H9 (cell line): ENCODE data around the gene IFNA4. TPM values are rescaled to one million over a fixed set of nuclear protein-coding genes. Genes with fewer than 3 reads are reported as not detected.

ENCODE experiments used
- DNase-seq: peaks from one replicate; pipeline ENCODE4 v3.0.0-alpha.2; 2017
- H2AFZ ChIP-seq: one replicate; pipeline ENCODE4 v1.6.1; 2013; ENCODE audit warnings: mild to moderate bottlenecking, low read length, control low read depth, moderate library complexity
- H2AK5ac ChIP-seq: 2 replicates; pipeline ENCODE4 v1.6.1; 2013; ENCODE audit warnings: low read length, control low read depth, mixed read lengths; ENCODE audit not compliant: insufficient read length
- H2BK120ac ChIP-seq: one replicate; pipeline ENCODE4 v1.6.1; 2013; ENCODE audit warnings: low read depth, mild to moderate bottlenecking, low read length, control low read depth, inconsistent platforms; ENCODE audit not compliant: poor library complexity, severe bottlenecking
- H2BK12ac ChIP-seq: 2 replicates; pipeline ENCODE4 v1.6.1; 2013; ENCODE audit warnings: low read length, control low read depth, mixed read lengths, low read depth; ENCODE audit not compliant: insufficient read length
- H2BK15ac ChIP-seq: 2 replicates; pipeline ENCODE4 v1.6.1; 2013; ENCODE audit warnings: low read depth, low read length, control low read depth
- H2BK20ac ChIP-seq: one replicate; pipeline ENCODE4 v1.6.1; 2013; ENCODE audit warnings: low read depth, mild to moderate bottlenecking, low read length, control low read depth, inconsistent platforms; ENCODE audit not compliant: poor library complexity, severe bottlenecking
- H2BK5ac ChIP-seq: 2 replicates; pipeline ENCODE4 v1.6.1; 2013; ENCODE audit warnings: low read length, control low read depth, mixed read lengths; ENCODE audit not compliant: insufficient read length
- H3K14ac ChIP-seq: 2 replicates; pipeline ENCODE4 v1.6.1; 2013; ENCODE audit warnings: low read length, control low read depth; ENCODE audit not compliant: insufficient read depth
- H3K18ac ChIP-seq: 2 replicates; pipeline ENCODE4 v1.6.1; 2013; ENCODE audit warnings: low read depth, mild to moderate bottlenecking, mixed read lengths, low read length, control low read depth; ENCODE audit not compliant: insufficient read length
- H3K23ac ChIP-seq: 2 replicates; pipeline ENCODE4 v1.6.1; 2013; ENCODE audit warnings: low read length, control low read depth, mixed read lengths, low read depth; ENCODE audit not compliant: insufficient read length
- H3K23me2 ChIP-seq: 2 replicates; pipeline ENCODE4 v1.6.1; 2013; ENCODE audit warnings: low read depth, mild to moderate bottlenecking, mixed read lengths, low read length, control low read depth; ENCODE audit not compliant: insufficient read length, poor library complexity, severe bottlenecking
- H3K27ac ChIP-seq: 2 replicates; pipeline ENCODE4 v1.5.1; 2013; ENCODE audit warnings: low read length, control low read depth, mixed read lengths, low read depth; ENCODE audit not compliant: insufficient read length
- H3K27me3 ChIP-seq: 2 replicates; pipeline ENCODE4 v1.6.1; 2013; ENCODE audit warnings: low read length, control low read depth, inconsistent platforms; ENCODE audit not compliant: insufficient read depth
- H3K4ac ChIP-seq: 2 replicates; pipeline ENCODE4 v1.6.1; 2013; ENCODE audit warnings: low read depth, mild to moderate bottlenecking, control low read depth, inconsistent platforms, low read length, moderate library complexity
- H3K4me1 ChIP-seq: 2 replicates; pipeline ENCODE4 v1.6.1; 2013; ENCODE audit warnings: low read length, control low read depth, inconsistent platforms; ENCODE audit not compliant: insufficient read depth
- H3K4me2 ChIP-seq: 2 replicates; pipeline ENCODE4 v1.6.1; 2013; ENCODE audit warnings: low read length, control low read depth, mixed read lengths; ENCODE audit not compliant: insufficient read length, insufficient read depth
- H3K56ac ChIP-seq: 2 replicates; pipeline ENCODE4 v1.6.1; 2013; ENCODE audit warnings: low read depth, mild to moderate bottlenecking, mixed read lengths, low read length, control low read depth; ENCODE audit not compliant: insufficient read length
- H3K79me1 ChIP-seq: 2 replicates; pipeline ENCODE4 v1.6.1; 2013; ENCODE audit warnings: low read depth, mild to moderate bottlenecking, moderate library complexity, low read length, control low read depth, inconsistent platforms; ENCODE audit not compliant: insufficient read depth, poor library complexity, severe bottlenecking
- H3K79me2 ChIP-seq: 2 replicates; pipeline ENCODE4 v1.6.1; 2013; ENCODE audit warnings: low read length, control low read depth, inconsistent platforms; ENCODE audit not compliant: insufficient read depth
- H3K9ac ChIP-seq: 2 replicates; pipeline ENCODE4 v1.6.1; 2013; ENCODE audit warnings: low read length, control low read depth, mixed read lengths; ENCODE audit not compliant: insufficient read length; ENCODE audit errors: extremely low read depth
- H3K9me3 ChIP-seq: one replicate; pipeline ENCODE4 v1.6.1; 2013; ENCODE audit warnings: low read depth, low read length, inconsistent platforms; ENCODE audit not compliant: control insufficient read depth
- H3T11ph ChIP-seq: one replicate; pipeline ENCODE4 v1.6.1; 2013; ENCODE audit warnings: mild to moderate bottlenecking, low read length, control low read depth, inconsistent platforms
- H4K20me1 ChIP-seq: one replicate; pipeline ENCODE4 v1.6.1; 2013; ENCODE audit not compliant: control insufficient read depth, insufficient read length, insufficient read depth
- H4K5ac ChIP-seq: 2 replicates; pipeline ENCODE4 v1.6.1; 2013; ENCODE audit warnings: low read depth, mild to moderate bottlenecking, mixed read lengths, low read length, control low read depth; ENCODE audit not compliant: insufficient read length
- H4K8ac ChIP-seq: replicated peaks from 2 replicates; pipeline ENCODE4 v1.6.1; 2013; ENCODE audit warnings: low read length, control low read depth, mixed read lengths, low read depth; ENCODE audit not compliant: insufficient read length
- H4K91ac ChIP-seq: 2 replicates; pipeline ENCODE4 v1.6.1; 2013; ENCODE audit warnings: low read depth, mild to moderate bottlenecking, moderate library complexity, mixed read lengths, low read length, control low read depth; ENCODE audit not compliant: insufficient read length
- H3K27ac Mint-ChIP-seq, 3 experiments: 2 replicates in 2 of 3; 3 replicates in 1 of 3; pipeline ENCODE4 v1.8.0; 2020 to 2021; ENCODE audit warnings: mixed read lengths in 3 of 3, mild to moderate bottlenecking in 1 of 3, moderate library complexity in 1 of 3
- H3K27me3 Mint-ChIP-seq: 2 replicates; pipeline ENCODE4 v1.8.0; 2021; ENCODE audit warnings: low read depth, mild to moderate bottlenecking, moderate library complexity, mixed read lengths
- H3K36me3 Mint-ChIP-seq, 3 experiments: 2 replicates in 2 of 3; 3 replicates in 1 of 3; pipeline ENCODE4 v1.8.0; 2020 to 2021; ENCODE audit warnings: low read depth in 3 of 3, mixed read lengths in 3 of 3; ENCODE audit not compliant: insufficient read depth in 1 of 3
- H3K4me1 Mint-ChIP-seq, 2 experiments: 2 replicates each; pipeline ENCODE4 v1.8.0; 2020; ENCODE audit warnings: mixed read lengths in 2 of 2
- H3K4me3 Mint-ChIP-seq, 2 experiments: 2 replicates in 1 of 2; 3 replicates in 1 of 2; pipeline ENCODE4 v1.8.0; 2020 to 2021; ENCODE audit warnings: mild to moderate bottlenecking in 2 of 2, mixed read lengths in 2 of 2, moderate library complexity in 1 of 2
- H3K9me3 Mint-ChIP-seq, 2 experiments: 2 replicates in 1 of 2; 3 replicates in 1 of 2; pipeline ENCODE4 v1.8.0; 2020; ENCODE audit warnings: mild to moderate bottlenecking in 2 of 2, mixed read lengths in 2 of 2, moderate library complexity in 1 of 2
- WGBS: extraction: QIAGEN DNeasy Blood & Tissue Kit; methylation state at CpG from one replicate; pipeline ENCODE4 v1.1.7; 2013; ENCODE audit warnings: missing lambda C conversion rate, low lambda C conversion rate, mixed read lengths; ENCODE audit not compliant: insufficient read length; ENCODE audit errors: extremely low coverage; 5-methylcytosine and 5-hydroxymethylcytosine counted together
- total RNA-seq: library from RNA; stranded (reverse); gene quantifications from 2 replicates; pipeline ENCODE4 v1.2.1, GENCODE V29; 2021
- TF ChIP-seq, protein P1 (sequence below): fragments of 200-600 bp; sonication (generic); conservative IDR thresholded peaks from 3 replicates; pipeline ENCODE4 v1.8.0; 2021; ENCODE audit warnings: antibody characterized with exemption, mild to moderate bottlenecking

Gene IFNA4
- total RNA-seq, 1 experiment from 2014 or later: not detected

DNA sequence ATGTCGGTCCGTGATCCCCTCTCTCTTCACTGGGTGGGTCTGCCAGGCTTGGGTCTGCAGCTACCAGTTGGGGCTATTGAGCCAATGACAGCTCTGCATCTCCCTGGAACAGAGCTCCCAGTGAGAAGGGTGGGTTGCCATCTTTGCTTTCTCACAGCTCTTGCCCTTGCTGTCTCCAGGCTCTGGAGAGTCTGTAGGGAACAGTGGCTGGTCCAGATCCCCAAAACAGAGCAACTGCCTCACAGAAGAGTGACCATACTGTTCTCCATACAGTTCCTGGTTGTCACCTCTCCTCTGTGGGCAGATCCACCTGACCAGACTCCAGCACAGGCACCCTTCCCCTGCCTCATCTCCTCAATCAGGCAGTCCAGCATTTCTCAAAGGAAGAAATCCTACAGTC is 45.9 kb upstream of the IFNA4 start:
- H3K27ac ChIP-seq: no peak overlapping the region
- no peaks in the 10 kb centered on the region for H3K23me2 ChIP-seq
- H3K18ac ChIP-seq: no peak overlapping the region
- WGBS: no CpG with 5 or more reads among the region's 2 CpGs
- no peak overlapping the region for H4K8ac ChIP-seq
- H3K4me2 ChIP-seq: no peak overlapping the region
- Mint-ChIP-seq H3K4me3 (no peak overlapping the region), H3K36me3 (no peaks in the 10 kb centered on the region), H3K9me3 (no peaks in the 10 kb centered on the region), H3K4me1 (no peaks in the 10 kb centered on the region; a peak in 1 of 4 replicates), H3K27me3 (peaks cover 12% of the 10 kb centered on the region), H3K27ac (no peak overlapping the region)
- no peaks in the 10 kb centered on the region for H3K79me1 ChIP-seq
- no peak overlapping the region for H3K23ac ChIP-seq
- H3K56ac ChIP-seq: no peak overlapping the region
- H2BK12ac ChIP-seq: no peak overlapping the region
- H2AFZ ChIP-seq: no peak overlapping the region
- no peaks in the 10 kb centered on the region for H3K27me3 ChIP-seq
- no peak overlapping the region for H3K14ac ChIP-seq
- no peak overlapping the region for H3K9ac ChIP-seq
- TF ChIP-seq, protein P1, sequence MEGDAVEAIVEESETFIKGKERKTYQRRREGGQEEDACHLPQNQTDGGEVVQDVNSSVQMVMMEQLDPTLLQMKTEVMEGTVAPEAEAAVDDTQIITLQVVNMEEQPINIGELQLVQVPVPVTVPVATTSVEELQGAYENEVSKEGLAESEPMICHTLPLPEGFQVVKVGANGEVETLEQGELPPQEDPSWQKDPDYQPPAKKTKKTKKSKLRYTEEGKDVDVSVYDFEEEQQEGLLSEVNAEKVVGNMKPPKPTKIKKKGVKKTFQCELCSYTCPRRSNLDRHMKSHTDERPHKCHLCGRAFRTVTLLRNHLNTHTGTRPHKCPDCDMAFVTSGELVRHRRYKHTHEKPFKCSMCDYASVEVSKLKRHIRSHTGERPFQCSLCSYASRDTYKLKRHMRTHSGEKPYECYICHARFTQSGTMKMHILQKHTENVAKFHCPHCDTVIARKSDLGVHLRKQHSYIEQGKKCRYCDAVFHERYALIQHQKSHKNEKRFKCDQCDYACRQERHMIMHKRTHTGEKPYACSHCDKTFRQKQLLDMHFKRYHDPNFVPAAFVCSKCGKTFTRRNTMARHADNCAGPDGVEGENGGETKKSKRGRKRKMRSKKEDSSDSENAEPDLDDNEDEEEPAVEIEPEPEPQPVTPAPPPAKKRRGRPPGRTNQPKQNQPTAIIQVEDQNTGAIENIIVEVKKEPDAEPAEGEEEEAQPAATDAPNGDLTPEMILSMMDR: no peak
- H2AK5ac ChIP-seq: no peak overlapping the region
- DNase-seq: no peak
- no peak overlapping the region for H3K4ac ChIP-seq
- no peak overlapping the region for H4K91ac ChIP-seq
- no peak overlapping the region for H2BK120ac ChIP-seq
- no peak overlapping the region for H2BK15ac ChIP-seq
- no peaks in the 10 kb centered on the region for H3K9me3 ChIP-seq
- no peak overlapping the region for H4K5ac ChIP-seq
- H2BK5ac ChIP-seq: no peak overlapping the region
- H3K4me1 ChIP-seq: no peaks in the 10 kb centered on the region
- no peaks in the 10 kb centered on the region for H4K20me1 ChIP-seq
- no peak overlapping the region for H2BK20ac ChIP-seq
- H3T11ph ChIP-seq: no peak overlapping the region
- no peaks in the 10 kb centered on the region for H3K79me2 ChIP-seq
